Epithelial cell of esophagus (primary cell): ENCODE measurements around the gene MAPT.

ENCODE experiments used
- DNase-seq: peaks from one replicate; pipeline ENCODE4 v3.0.0; 2010; ENCODE audit warnings: low read depth
- H3K4me3 ChIP-seq: 2 replicates; pipeline ENCODE4 v1.5.1; 2011; ENCODE audit warnings: mild to moderate bottlenecking, low read length, control low read depth
- TF ChIP-seq, protein P1 (sequence below): IDR thresholded peaks from 2 replicates; pipeline ENCODE4 v1.5.1; 2011; ENCODE audit warnings: low read depth, mild to moderate bottlenecking, low read length, control low read depth, inconsistent platforms; ENCODE audit not compliant: insufficient read depth; ENCODE audit errors: missing control alignments

Gene MAPT

DNA sequence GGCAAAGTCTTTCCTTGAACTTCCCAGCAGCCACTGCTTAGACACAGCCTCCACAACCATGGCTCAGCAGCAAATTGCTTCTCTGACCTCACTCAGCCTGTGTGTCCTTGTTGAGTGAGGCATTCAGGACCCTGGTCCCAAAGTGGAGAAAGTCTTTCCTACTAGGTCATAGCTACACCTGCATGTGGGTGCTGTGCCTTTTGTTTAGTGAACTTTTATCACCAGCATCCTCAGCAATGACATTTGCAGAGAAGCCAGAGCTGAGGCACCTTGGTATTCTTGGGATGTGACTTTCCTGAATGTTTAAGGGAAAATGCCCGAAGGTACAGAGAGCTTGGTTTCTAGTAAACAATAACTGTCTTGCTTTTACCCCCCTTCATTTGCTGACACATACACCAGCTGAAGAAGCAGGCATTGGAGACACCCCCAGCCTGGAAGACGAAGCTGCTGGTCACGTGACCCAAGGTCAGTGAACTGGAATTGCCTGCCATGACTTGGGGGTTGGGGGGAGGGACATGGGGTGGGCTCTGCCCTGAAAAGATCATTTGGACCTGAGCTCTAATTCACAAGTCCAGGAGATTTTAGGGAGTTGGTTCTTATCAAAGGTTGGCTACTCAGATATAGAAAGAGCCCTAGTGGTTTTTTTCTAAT lies 83.7 kb downstream of the MAPT start:
- H3K4me3 ChIP-seq = no peak overlapping the region
- TF ChIP-seq, protein P1, sequence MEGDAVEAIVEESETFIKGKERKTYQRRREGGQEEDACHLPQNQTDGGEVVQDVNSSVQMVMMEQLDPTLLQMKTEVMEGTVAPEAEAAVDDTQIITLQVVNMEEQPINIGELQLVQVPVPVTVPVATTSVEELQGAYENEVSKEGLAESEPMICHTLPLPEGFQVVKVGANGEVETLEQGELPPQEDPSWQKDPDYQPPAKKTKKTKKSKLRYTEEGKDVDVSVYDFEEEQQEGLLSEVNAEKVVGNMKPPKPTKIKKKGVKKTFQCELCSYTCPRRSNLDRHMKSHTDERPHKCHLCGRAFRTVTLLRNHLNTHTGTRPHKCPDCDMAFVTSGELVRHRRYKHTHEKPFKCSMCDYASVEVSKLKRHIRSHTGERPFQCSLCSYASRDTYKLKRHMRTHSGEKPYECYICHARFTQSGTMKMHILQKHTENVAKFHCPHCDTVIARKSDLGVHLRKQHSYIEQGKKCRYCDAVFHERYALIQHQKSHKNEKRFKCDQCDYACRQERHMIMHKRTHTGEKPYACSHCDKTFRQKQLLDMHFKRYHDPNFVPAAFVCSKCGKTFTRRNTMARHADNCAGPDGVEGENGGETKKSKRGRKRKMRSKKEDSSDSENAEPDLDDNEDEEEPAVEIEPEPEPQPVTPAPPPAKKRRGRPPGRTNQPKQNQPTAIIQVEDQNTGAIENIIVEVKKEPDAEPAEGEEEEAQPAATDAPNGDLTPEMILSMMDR = no peak

DNA sequence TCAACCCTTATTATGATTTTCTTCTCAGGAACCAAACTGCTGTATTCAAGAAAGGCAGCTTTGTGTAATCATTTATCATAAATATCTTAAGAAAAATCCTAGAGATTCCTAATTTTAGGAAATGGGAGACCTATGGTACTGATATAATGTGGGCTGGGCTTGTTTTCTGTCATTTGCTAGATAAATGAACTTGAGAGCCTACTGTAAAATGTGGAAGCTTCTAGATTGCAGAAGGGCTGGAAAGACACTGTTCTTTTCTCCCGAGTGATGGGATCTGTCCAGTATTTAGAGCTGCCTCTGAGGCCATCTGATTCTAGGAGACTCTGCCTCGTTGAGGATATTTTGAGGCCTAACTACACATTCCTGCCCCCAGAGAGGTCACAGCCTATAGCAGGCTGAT lies 84.8 kb downstream of the MAPT start:
- TF ChIP-seq, protein P1 = no peak
- DNase-seq = no peak
- H3K4me3 ChIP-seq = no peak overlapping the region

More for the DNA sequence above, 83.7 kb downstream of the MAPT start:
- DNase-seq = no peak

DNA sequence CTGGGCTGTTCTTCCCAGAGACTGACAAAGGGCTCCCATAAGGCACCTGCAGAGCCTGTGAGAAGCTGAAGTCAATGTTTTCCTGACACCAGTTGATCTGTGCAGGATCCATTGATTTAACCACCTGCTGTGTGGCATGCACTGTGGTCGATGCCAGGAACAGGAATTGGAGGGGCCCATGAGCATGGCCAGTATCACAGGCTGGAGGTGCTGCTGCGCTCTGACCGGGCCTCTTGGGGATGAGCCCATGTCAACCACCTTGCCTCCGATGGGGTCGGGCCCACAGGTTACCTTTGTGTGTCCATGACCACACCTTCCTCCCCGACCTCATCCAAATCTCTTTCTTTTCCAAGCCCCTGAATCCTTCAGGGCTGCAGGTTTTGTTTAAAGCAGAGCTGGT lies 86.5 kb downstream of the MAPT start:
- no peak for DNase-seq
- H3K4me3 ChIP-seq = no peak overlapping the region
- TF ChIP-seq, protein P1 = no peak

DNA sequence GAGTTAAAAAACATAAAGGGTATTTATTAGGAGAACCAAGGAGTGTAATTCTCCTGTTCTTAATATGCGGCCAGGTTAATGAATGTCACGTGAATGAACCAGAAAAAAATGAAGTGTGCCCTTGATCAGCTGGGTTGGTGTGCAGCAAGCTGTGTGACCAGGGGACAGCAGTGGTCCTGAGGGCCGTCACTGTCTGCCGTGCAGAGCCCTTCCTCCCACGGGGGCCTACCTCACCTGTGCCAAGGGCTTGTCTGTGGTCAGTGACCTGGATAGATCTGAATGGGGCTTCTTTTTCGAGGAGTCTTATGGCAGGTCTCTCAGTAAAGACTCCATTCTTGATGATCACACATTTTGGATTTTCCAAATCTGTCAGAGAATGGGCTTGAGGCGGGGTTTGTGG lies 87.0 kb downstream of the MAPT start:
- DNase-seq = no peak
- TF ChIP-seq, protein P1 = no peak
- no peak overlapping the region for H3K4me3 ChIP-seq

DNA sequence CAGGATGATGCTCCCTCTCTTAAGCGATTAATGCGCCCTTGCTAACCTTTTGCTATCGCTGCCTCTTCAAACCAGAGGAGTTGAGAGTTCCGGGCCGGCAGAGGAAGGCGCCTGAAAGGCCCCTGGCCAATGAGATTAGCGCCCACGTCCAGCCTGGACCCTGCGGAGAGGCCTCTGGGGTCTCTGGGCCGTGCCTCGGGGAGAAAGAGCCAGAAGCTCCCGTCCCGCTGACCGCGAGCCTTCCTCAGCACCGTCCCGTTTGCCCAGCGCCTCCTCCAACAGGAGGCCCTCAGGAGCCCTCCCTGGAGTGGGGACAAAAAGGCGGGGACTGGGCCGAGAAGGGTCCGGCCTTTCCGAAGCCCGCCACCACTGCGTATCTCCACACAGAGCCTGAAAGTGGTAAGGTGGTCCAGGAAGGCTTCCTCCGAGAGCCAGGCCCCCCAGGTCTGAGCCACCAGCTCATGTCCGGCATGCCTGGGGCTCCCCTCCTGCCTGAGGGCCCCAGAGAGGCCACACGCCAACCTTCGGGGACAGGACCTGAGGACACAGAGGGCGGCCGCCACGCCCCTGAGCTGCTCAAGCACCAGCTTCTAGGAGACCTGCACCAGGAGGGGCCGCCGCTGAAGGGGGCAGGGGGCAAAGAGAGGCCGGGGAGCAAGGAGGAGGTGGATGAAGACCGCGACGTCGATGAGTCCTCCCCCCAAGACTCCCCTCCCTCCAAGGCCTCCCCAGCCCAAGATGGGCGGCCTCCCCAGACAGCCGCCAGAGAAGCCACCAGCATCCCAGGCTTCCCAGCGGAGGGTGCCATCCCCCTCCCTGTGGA lies 88.6 kb downstream of the MAPT start:
- no peak overlapping the region for H3K4me3 ChIP-seq
- no peak for DNase-seq
- TF ChIP-seq, protein P1 = no peak

DNA sequence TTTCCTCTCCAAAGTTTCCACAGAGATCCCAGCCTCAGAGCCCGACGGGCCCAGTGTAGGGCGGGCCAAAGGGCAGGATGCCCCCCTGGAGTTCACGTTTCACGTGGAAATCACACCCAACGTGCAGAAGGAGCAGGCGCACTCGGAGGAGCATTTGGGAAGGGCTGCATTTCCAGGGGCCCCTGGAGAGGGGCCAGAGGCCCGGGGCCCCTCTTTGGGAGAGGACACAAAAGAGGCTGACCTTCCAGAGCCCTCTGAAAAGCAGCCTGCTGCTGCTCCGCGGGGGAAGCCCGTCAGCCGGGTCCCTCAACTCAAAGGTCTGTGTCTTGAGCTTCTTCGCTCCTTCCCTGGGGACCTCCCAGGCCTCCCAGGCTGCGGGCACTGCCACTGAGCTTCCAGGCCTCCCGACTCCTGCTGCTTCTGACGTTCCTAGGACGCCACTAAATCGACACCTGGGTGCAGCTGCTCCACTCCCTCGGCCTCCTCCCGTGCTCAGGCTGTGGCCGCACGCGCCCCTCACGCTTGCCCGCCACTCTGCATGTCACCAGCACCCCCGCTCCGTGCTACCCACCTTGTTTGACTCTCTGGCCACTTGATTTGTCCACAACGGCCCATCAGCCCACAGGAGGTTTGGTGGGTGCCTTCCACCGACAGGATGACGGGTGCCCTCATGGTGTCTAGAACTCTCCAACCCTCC lies 89.4 kb downstream of the MAPT start:
- H3K4me3 ChIP-seq = no peak overlapping the region
- TF ChIP-seq, protein P1 = no peak
- no peak for DNase-seq
